Adrenal gland (tissue), 12 donors: ENCODE results near the gene URB2. TPM values are rescaled to one million over a fixed set of nuclear protein-coding genes. Genes with fewer than 3 reads are reported as not detected.
"Not testable (repeated sequence)": the region's sequence is repeated elsewhere in the genome, so short reads cannot be mapped to it uniquely, and the experiment has no call there.

Source experiments
- DNase-seq, 7 donors: peaks; one replicate each; pipeline ENCODE4 v3.0.0-alpha.2; 2019 to 2020
- H3K27ac ChIP-seq, 5 donors: fragments of 200-600 bp; sonication (generic) in 4 of 5; 1 replicate in 3 of 5; 2 replicates in 2 of 5; pipeline versions ENCODE4 v1.5.1 to v1.8.0; 2016 to 2020; ENCODE audit warnings: mild to moderate bottlenecking in 1 of 5
- H3K27me3 ChIP-seq: fragments of 200-600 bp; 2 replicates; pipeline ENCODE4 v1.8.0; 2021
- H3K36me3 ChIP-seq, 2 donors: fragments of 200-600 bp; replicated peaks in 1 of 2; 1 replicate in 1 of 2; 2 replicates in 1 of 2; pipeline versions ENCODE4 v1.5.1 to v1.8.0; 2018 to 2022
- H3K4me1 ChIP-seq, 2 donors: fragments of 200-600 bp; replicated peaks in 1 of 2; 1 replicate in 1 of 2; 2 replicates in 1 of 2; pipeline versions ENCODE4 v1.5.1 to v1.8.0; 2018 to 2021
- H3K4me3 ChIP-seq, 4 donors: fragments of 200-600 bp; sonication (generic) in 3 of 4; one replicate each; pipeline ENCODE4 v1.5.1; 2016 to 2018
- H3K9me3 ChIP-seq, 3 donors: fragments of 200-600 bp; sonication (generic) in 1 of 3; replicated peaks in 1 of 3; 1 replicate in 2 of 3; 2 replicates in 1 of 3; pipeline versions ENCODE4 v1.5.1 to v1.8.0; 2016 to 2021
- POLR2A ChIP-seq, 2 donors: fragments of 450-650 bp; IDR thresholded peaks; one replicate each; pipeline ENCODE4 v1.6.1; 2017; ENCODE audit warnings: antibody characterized with exemption in 2 of 2, mild to moderate bottlenecking in 2 of 2, moderate library complexity in 1 of 2
- WGBS, 4 donors: extraction: QIAGEN DNeasy Blood & Tissue Kit in 2 of 4; methylation state at CpG; one replicate each; pipeline versions ENCODE4 v1.1.5 to v1.1.7; 2013 to 2017; 5-methylcytosine and 5-hydroxymethylcytosine counted together
- intact Hi-C, 2 donors: fragments of 100-400 bp; cut with DNase I; formaldehyde crosslinking; loops; one replicate each; pipeline versions ENCODE4 v1.14.1 to v1.15.0; 2022 to 2023
- polyA plus RNA-seq, 3 donors: library from polyadenylated mRNA; stranded (reverse); fragments of 200-250 nt in 2 of 3; fragments of 350-450 nt in 1 of 3; fragmentation: Illumina TruSeq in 1 of 3; extraction: RNeasy Lipid Tissue Mini Kit (QIAGEN cat#74804) in 1 of 3; gene quantifications; one replicate each; pipeline ENCODE4 v1.2.3, GENCODE V29; 2013 to 2014
- total RNA-seq, 9 donors: library from RNA; depleted of rRNA in 4 of 9; stranded (reverse); fragments of >200 nt in 4 of 9; fragments of 120-200 nt in 1 of 9; fragmentation: NEBNext Ultra II Directional in 1 of 9; extraction: Animal tissue kit (Norgen Biotek cat#: 25700) in 1 of 9; gene quantifications; one replicate each; pipeline versions ENCODE4 v1.1.0 to v1.2.4, GENCODE V29; 2013 to 2023
- TF ChIP-seq, protein P1 (sequence below), 6 experiments: fragments of 450-650 bp in 4 of 6; fragments of 200-600 bp in 2 of 6; sonication (generic) in 1 of 6; IDR thresholded peaks; 1 replicate in 5 of 6; 2 replicates in 1 of 6; pipeline versions ENCODE4 v1.5.1 to v1.8.0; 2016 to 2021; ENCODE audit warnings: antibody characterized with exemption in 6 of 6, mild to moderate bottlenecking in 2 of 6, moderate library complexity in 1 of 6
- donor health status: healthy with polysubstance abuse.
- donor health status: Bipolar disorder and iron deficiency.
- donor health status: DM: yes; HTN: yes; CAD: no.
- donor health status: DM: no; HTN: no; CAD: no.
- donor health status: DM: no; HTN: no; CAD: no.
- donor health status: DM: yes; HTN: yes; CAD: no.

The URB2 gene
- total and polyA plus RNA-seq, 12 donors: 2.3 to 10.8 (median 7.3) TPM

DNA sequence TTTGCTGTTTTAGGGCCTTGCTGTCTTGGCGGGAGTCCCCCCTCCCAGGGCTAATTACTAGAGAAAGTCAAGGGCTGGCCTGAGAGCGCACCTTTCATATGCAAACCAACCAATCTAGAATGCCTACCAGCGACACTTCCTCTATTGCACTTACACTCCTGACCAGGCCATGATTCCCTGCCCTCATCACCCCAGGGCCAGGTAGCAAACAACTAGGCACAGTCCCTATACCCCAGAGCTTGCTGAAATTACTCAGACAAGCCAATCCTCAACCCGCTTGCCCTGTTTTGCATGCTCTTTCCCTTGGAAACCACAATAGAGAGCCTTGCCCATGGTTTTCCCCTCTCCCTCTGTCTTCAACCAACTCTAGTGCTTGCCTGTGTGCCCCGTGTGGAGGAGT, 70.3 kb downstream of the URB2 start:
- Histone ChIP-seq H3K4me3 (no peak overlapping the region), H3K36me3 (no peaks in the 10 kb centered on the region), H3K4me1 (peaks cover 0 to 3% of the 10 kb centered on the region in 2 donors), H3K27ac (no peak overlapping the region), H3K9me3 (no peaks in the 10 kb centered on the region), H3K27me3 (no peaks in the 10 kb centered on the region)
- no peak for DNase-seq
- TF ChIP-seq, protein P1, sequence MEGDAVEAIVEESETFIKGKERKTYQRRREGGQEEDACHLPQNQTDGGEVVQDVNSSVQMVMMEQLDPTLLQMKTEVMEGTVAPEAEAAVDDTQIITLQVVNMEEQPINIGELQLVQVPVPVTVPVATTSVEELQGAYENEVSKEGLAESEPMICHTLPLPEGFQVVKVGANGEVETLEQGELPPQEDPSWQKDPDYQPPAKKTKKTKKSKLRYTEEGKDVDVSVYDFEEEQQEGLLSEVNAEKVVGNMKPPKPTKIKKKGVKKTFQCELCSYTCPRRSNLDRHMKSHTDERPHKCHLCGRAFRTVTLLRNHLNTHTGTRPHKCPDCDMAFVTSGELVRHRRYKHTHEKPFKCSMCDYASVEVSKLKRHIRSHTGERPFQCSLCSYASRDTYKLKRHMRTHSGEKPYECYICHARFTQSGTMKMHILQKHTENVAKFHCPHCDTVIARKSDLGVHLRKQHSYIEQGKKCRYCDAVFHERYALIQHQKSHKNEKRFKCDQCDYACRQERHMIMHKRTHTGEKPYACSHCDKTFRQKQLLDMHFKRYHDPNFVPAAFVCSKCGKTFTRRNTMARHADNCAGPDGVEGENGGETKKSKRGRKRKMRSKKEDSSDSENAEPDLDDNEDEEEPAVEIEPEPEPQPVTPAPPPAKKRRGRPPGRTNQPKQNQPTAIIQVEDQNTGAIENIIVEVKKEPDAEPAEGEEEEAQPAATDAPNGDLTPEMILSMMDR (IDR thresholded peaks at IDR 0.05): no peak
- TF ChIP-seq POLR2A (IDR thresholded peaks at IDR 0.05): no peak
- intact Hi-C loops: no loop called here
- 92 to 94% (median 93%) methylated on average over 5 of the region's 5 CpGs for WGBS, 4 donors

DNA sequence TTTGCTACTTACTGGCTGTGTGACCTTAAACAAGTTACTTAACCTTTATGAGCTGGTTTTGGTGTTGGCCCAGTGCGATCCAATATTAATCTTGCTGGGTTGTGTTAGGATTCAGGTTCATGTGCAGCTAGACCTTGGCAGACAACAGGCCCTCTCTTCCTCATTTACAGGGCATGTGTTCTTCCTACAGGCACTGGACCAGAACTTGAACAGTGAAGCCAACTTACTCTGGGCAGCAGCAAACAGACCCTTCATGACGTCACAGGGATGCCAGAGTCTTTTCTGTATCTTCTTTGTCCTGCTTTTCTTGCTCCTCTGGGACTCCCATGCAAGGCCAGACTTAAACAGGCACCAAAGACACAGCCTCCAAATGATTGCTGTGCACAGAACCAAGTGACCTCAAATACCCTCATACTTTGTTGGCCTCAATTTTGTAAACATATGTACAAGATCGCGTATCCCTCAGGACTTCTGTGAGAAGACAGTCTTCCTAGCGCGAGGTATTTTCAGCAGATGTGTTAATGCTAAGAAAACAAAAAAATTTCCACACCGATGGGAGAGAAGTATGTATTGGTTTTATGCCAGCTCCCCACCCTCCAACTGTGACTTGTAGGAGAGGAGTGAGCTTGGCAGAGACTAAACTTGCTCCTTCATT, 73.7 kb downstream of the URB2 start:
- DNase-seq: no peak
- Histone ChIP-seq H3K9me3 (no peaks in the 10 kb centered on the region), H3K27ac (no peak overlapping the region), H3K4me3 (no peak overlapping the region), H3K4me1 (peaks cover 0 to under 1% of the 10 kb centered on the region in 2 donors), H3K36me3 (no peaks in the 10 kb centered on the region), H3K27me3 (no peaks in the 10 kb centered on the region)
- WGBS, 4 donors: 61 to 74% (median 66%) methylated on average over 7 of the region's 7 CpGs
- TF ChIP-seq POLR2A (IDR thresholded peaks at IDR 0.05): no peak
- TF ChIP-seq, protein P1 (IDR thresholded peaks at IDR 0.05): no peak
- intact Hi-C loops: no loop called here

- Histone ChIP-seq H3K27ac (no peak overlapping the region), H3K36me3 (no peaks in the 10 kb centered on the region), H3K4me3 (no peak overlapping the region), H3K27me3 (no peaks in the 10 kb centered on the region), H3K4me1 (no peaks in the 10 kb centered on the region), H3K9me3 (no peaks in the 10 kb centered on the region)
- intact Hi-C loops: no loop called here
- TF ChIP-seq, protein P1 (IDR thresholded peaks at IDR 0.05): no peak
- no peak for TF ChIP-seq POLR2A (IDR thresholded peaks at IDR 0.05)
- DNase-seq: no peak
- WGBS, 4 donors: 77 to 84% (median 82%) methylated on average over 2 of the region's 2 CpGs
These were observed 78.1 kb downstream of the URB2 start for GRCh38 chr1:229704157-229704556.

DNA sequence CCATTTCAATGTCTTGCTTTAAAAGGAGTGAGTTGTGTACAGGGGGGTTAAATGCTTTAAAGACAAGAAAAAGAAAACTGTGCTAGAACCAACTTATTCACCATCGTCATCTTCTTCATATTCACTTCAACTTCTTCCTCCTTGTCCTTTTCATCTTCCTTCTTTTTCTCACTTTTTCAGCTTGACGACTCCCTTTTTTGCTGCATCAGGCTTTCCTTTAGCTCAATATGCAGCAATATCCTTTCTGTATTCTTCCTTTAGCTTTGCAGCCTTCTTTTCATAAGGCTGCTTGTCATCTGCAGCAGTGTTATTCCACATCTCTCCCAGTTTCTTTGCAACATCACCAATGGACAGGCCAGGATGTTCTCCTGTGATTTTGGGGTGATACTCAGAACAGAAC, 79.1 kb downstream of the URB2 start:
- intact Hi-C loops: not testable (repeated sequence)
- 73 to 88% (median 82%) methylated on average over 2 of the region's 2 CpGs for WGBS, 4 donors

GRCh38 chr1:229707127-229707526, 81.1 kb downstream of the URB2 start:
- DNase-seq, H3K9me3 ChIP-seq, H3K36me3 ChIP-seq, H3K27me3 ChIP-seq, H3K27ac ChIP-seq, H3K4me1 ChIP-seq, H3K4me3 ChIP-seq, intact Hi-C loops: not testable (repeated sequence)
- WGBS, 4 donors: 74 to 80% (median 77%) methylated on average over 4 to 6 of the region's 6 CpGs

More for the DNA sequence above, 79.1 kb downstream of the URB2 start:
- not testable (repeated sequence) for H3K27me3 ChIP-seq, H3K4me1 ChIP-seq, H3K4me3 ChIP-seq, H3K36me3 ChIP-seq, H3K9me3 ChIP-seq, DNase-seq, H3K27ac ChIP-seq
